GM23248 (cell line): ENCODE results near the gene PHLDB3. TPM values are rescaled to one million over a fixed set of nuclear protein-coding genes. Genes with fewer than 3 reads are reported as not detected.
"Not testable (repeated sequence)": the region's sequence is repeated elsewhere in the genome, so short reads cannot be mapped to it uniquely, and the experiment has no call there.

Experiments
- DNase-seq: peaks from one replicate; pipeline ENCODE4 v3.0.0-alpha.2; 2015
- H2AFZ ChIP-seq: fragments of 200-600 bp; sonication (generic); 2 replicates; pipeline ENCODE4 v1.6.1; 2016; ENCODE audit warnings: antibody characterized with exemption
- H3F3A ChIP-seq: fragments of 200-600 bp; sonication (generic); 2 replicates; pipeline ENCODE4 v1.6.1; 2016; ENCODE audit warnings: mild to moderate bottlenecking, antibody characterized with exemption, mixed run types; ENCODE audit not compliant: insufficient read depth
- H3K27ac ChIP-seq: fragments of 200-600 bp; sonication (generic); 2 replicates; pipeline ENCODE4 v1.5.1; 2016; ENCODE audit warnings: mild to moderate bottlenecking
- H3K27me3 ChIP-seq: fragments of 200-600 bp; sonication (generic); replicated peaks from 2 replicates; pipeline ENCODE4 v1.6.1; 2016; ENCODE audit warnings: mild to moderate bottlenecking; ENCODE audit not compliant: insufficient read depth
- H3K36me3 ChIP-seq: fragments of 200-600 bp; sonication (generic); 2 replicates; pipeline ENCODE4 v1.6.1; 2016; ENCODE audit warnings: low read depth, mild to moderate bottlenecking
- H3K4me1 ChIP-seq: fragments of 200-600 bp; sonication (generic); 2 replicates; pipeline ENCODE4 v1.6.1; 2016; ENCODE audit warnings: mild to moderate bottlenecking; ENCODE audit not compliant: insufficient read depth
- H3K4me2 ChIP-seq: fragments of 200-600 bp; sonication (generic); one replicate; pipeline ENCODE4 v1.6.1; 2016; ENCODE audit warnings: mild to moderate bottlenecking; ENCODE audit not compliant: unreplicated experiment
- H3K4me3 ChIP-seq: fragments of 200-600 bp; sonication (generic); 2 replicates; pipeline ENCODE4 v1.5.1; 2016; ENCODE audit warnings: mild to moderate bottlenecking
- H3K79me2 ChIP-seq: fragments of 200-600 bp; sonication (generic); 2 replicates; pipeline ENCODE4 v1.6.1; 2016; ENCODE audit warnings: mild to moderate bottlenecking; ENCODE audit not compliant: insufficient read depth
- H3K9ac ChIP-seq: fragments of 200-600 bp; sonication (generic); 2 replicates; pipeline ENCODE4 v1.6.1; 2016; ENCODE audit warnings: mild to moderate bottlenecking
- H3K9me2 ChIP-seq: fragments of 200-600 bp; sonication (generic); 2 replicates; pipeline ENCODE4 v1.6.1; 2016; ENCODE audit warnings: mixed run types, mild to moderate bottlenecking, moderate library complexity; ENCODE audit not compliant: insufficient read depth
- H3K9me3 ChIP-seq: fragments of 200-600 bp; sonication (generic); one replicate; pipeline ENCODE4 v1.6.1; 2017; ENCODE audit warnings: low read depth
- H4K20me1 ChIP-seq: fragments of 200-600 bp; sonication (generic); 2 replicates; pipeline ENCODE4 v1.6.0; 2016; ENCODE audit not compliant: insufficient read depth
- EZH2 ChIP-seq: fragments of 200-600 bp; sonication (generic); IDR thresholded peaks from 2 replicates; pipeline ENCODE4 v1.6.1; 2018; ENCODE audit warnings: antibody characterized with exemption, mild to moderate bottlenecking; ENCODE audit not compliant: insufficient read depth, poor library complexity, severe bottlenecking
- EZH2phosphoT487 ChIP-seq: fragments of 200-600 bp; sonication (generic); IDR thresholded peaks from 2 replicates; pipeline ENCODE4 v1.6.1; 2018; ENCODE audit warnings: antibody characterized with exemption, moderate library complexity, mild to moderate bottlenecking, low read depth; ENCODE audit not compliant: insufficient read depth
- WGBS, 2 experiments: methylation state at CpG; one replicate each; pipeline ENCODE4 v1.1.6; 2015 to 2017; ENCODE audit warnings: low lambda C conversion rate in 2 of 2, low coverage in 1 of 2; ENCODE audit errors: missing lambda C conversion rate in 2 of 2; 5-methylcytosine and 5-hydroxymethylcytosine counted together
- in situ Hi-C: fragments of 300-500 bp; cut with MboI; formaldehyde crosslinking; loops from 2 replicates; pipeline ENCODE4 v1.15.0; 2020
- polyA plus RNA-seq: library from polyadenylated mRNA; unstranded; fragments of >200 nt; fragmentation: Nextera tagmentation; extraction: Ambion mirVana; gene quantifications from 2 replicates; pipeline ENCODE4 v1.2.1, GENCODE V29; 2016
- total RNA-seq: library from RNA; depleted of rRNA; stranded (reverse); fragments of >200 nt; shearing (Covaris generic); gene quantifications from 2 replicates; pipeline ENCODE4 v1.2.3, GENCODE V29; 2014

PHLDB3 gene
- total and polyA plus RNA-seq, 2 experiments from 2014 or later, result 4.6 to 5.6 TPM

- DNase-seq, result no peak
- H3K36me3 ChIP-seq, result peaks cover 5% of the 10 kb centered on the region; the same call in 1 of the 2 replicates
- H3K9ac ChIP-seq, result no peak overlapping the region
- no peak overlapping the region for H3K4me2 ChIP-seq
- 97 to 98% methylated on average over 23 of the region's 23 CpGs for WGBS, 2 experiments
- no peaks in the 10 kb centered on the region for H3K27me3 ChIP-seq
- no peak overlapping the region for H2AFZ ChIP-seq
- no peak overlapping the region for H3K4me3 ChIP-seq
- H3K9me3 ChIP-seq, result no peaks in the 10 kb centered on the region
- no peak for TF ChIP-seq EZH2phosphoT487
- no peak for TF ChIP-seq EZH2
- in situ Hi-C loops, result no loop called here
- no peaks in the 10 kb centered on the region for H3F3A ChIP-seq
- no peak overlapping the region for H3K27ac ChIP-seq
- no peaks in the 10 kb centered on the region for H3K9me2 ChIP-seq
- H3K4me1 ChIP-seq, result no peaks in the 10 kb centered on the region
- H3K79me2 ChIP-seq, result no peaks in the 10 kb centered on the region
- H4K20me1 ChIP-seq, result no peaks in the 10 kb centered on the region
Measured at GRCh38 chr19:43551399-43552197, 47.1 kb upstream of the PHLDB3 start.

GRCh38 chr19:43548706-43549105, 44.2 kb upstream of the PHLDB3 start:
- Histone ChIP-seq H3F3A (no peaks in the 10 kb centered on the region), H3K4me2 (no peak overlapping the region), H3K79me2 (no peaks in the 10 kb centered on the region), H3K9me2 (no peaks in the 10 kb centered on the region), H3K4me1 (no peaks in the 10 kb centered on the region), H3K9me3 (no peaks in the 10 kb centered on the region), H4K20me1 (no peaks in the 10 kb centered on the region), H3K4me3 (no peak overlapping the region), H3K27me3 (no peaks in the 10 kb centered on the region), H3K36me3 (peaks cover 5% of the 10 kb centered on the region; the same call in 1 of the 2 replicates), H3K27ac (no peak overlapping the region), H3K9ac (no peak overlapping the region), H2AFZ (no peak overlapping the region)
- in situ Hi-C loops, result no loop called here
- DNase-seq, result no peak
- TF ChIP-seq EZH2 (no peak), EZH2phosphoT487 (no peak)
- 73 to 78% methylated on average over 2 of the region's 2 CpGs for WGBS, 2 experiments

GRCh38 chr19:43547926-43548325, 43.4 kb upstream of the PHLDB3 start:
- H3K36me3 ChIP-seq, in situ Hi-C loops: not testable (repeated sequence)
- 91 to 100% methylated on average over 2 to 20 of the region's 24 CpGs for WGBS, 2 experiments

GRCh38 chr19:43546581-43546980, 42.0 kb upstream of the PHLDB3 start:
- no peaks in the 10 kb centered on the region for H3K9me2 ChIP-seq
- 89 to 95% methylated on average over 2 of the region's 3 CpGs for WGBS, 2 experiments
- no peak overlapping the region for H3K4me2 ChIP-seq
- no peaks in the 10 kb centered on the region for H4K20me1 ChIP-seq
- TF ChIP-seq EZH2 (no peak), EZH2phosphoT487 (no peak)
- peaks cover 5% of the 10 kb centered on the region; the same call in 1 of the 2 replicates for H3K36me3 ChIP-seq
- H3K9ac ChIP-seq, result no peak overlapping the region
- H2AFZ ChIP-seq, result no peak overlapping the region
- H3K9me3 ChIP-seq, result no peaks in the 10 kb centered on the region
- in situ Hi-C loops, result no loop called here
- no peaks in the 10 kb centered on the region for H3K4me1 ChIP-seq
- no peaks in the 10 kb centered on the region for H3F3A ChIP-seq
- no peak overlapping the region for H3K27ac ChIP-seq
- no peak overlapping the region for H3K4me3 ChIP-seq
- no peaks in the 10 kb centered on the region for H3K79me2 ChIP-seq
- no peaks in the 10 kb centered on the region for H3K27me3 ChIP-seq
- DNase-seq, result no peak

More at GRCh38 chr19:43547926-43548325, 43.4 kb upstream of the PHLDB3 start:
- not testable (repeated sequence) for H3K4me1 ChIP-seq, H3K27me3 ChIP-seq, H2AFZ ChIP-seq, H3K4me3 ChIP-seq, DNase-seq, H3K79me2 ChIP-seq, H3K9me2 ChIP-seq, H3K9ac ChIP-seq, H3K27ac ChIP-seq, H3F3A ChIP-seq, H3K4me2 ChIP-seq, H4K20me1 ChIP-seq, H3K9me3 ChIP-seq
